NT2/D1 (cell line): ENCODE measurements around the gene DCAF12.

Experiments used
- SUZ12 ChIP-seq: IDR thresholded peaks from 2 replicates; pipeline ENCODE4 v1.6.1; 2011; ENCODE audit not compliant: insufficient read length, insufficient read depth; ENCODE audit errors: extremely low read depth
- YY1 ChIP-seq: IDR thresholded peaks from 2 replicates; pipeline ENCODE4 v1.6.1; 2011; ENCODE audit not compliant: insufficient read length, insufficient read depth
- ZNF274 ChIP-seq: IDR thresholded peaks from 2 replicates; pipeline ENCODE4 v1.6.1; 2011; ENCODE audit warnings: mild to moderate bottlenecking, low read depth, low read length

- no peak for TF ChIP-seq YY1
- TF ChIP-seq SUZ12, result no peak
- no peak for TF ChIP-seq ZNF274
Observed at GRCh38 chr9:34154057-34154456, 27.6 kb upstream of the DCAF12 start.
